Stimulated activated memory B cell treated with anti-CD40 and anti-IgM and Interleukin-4, amounts not matched to agents 10 μg/mL and 1 μg/mL and 100 μg/mL, for 72 hours (primary cell): ENCODE measurements around the gene ZNF653.
A peak's percentile ranks its signal among the peaks of the same experiment; 100 is the strongest.
"Not testable (repeated sequence)": the region's sequence is repeated elsewhere in the genome, so short reads cannot be mapped to it uniquely, and the experiment has no call there.

Experiments used
- ATAC-seq: fragments of 150-1000 bp; cut with Tn5 transposase; 2 replicates; pipeline ENCODE4 v1.10.0; 2021
- H3K27ac Mint-ChIP-seq: one replicate; pipeline ENCODE4 v1.8.0; 2022; ENCODE audit warnings: mild to moderate bottlenecking, mixed read lengths
- H3K27me3 Mint-ChIP-seq: one replicate; pipeline ENCODE4 v1.8.0; 2022; ENCODE audit warnings: mixed read lengths
- H3K36me3 Mint-ChIP-seq: one replicate; pipeline ENCODE4 v1.8.0; 2022; ENCODE audit warnings: mixed read lengths
- H3K4me1 Mint-ChIP-seq: one replicate; pipeline ENCODE4 v1.8.0; 2022; ENCODE audit warnings: mixed read lengths
- H3K4me3 Mint-ChIP-seq: one replicate; pipeline ENCODE4 v1.8.0; 2022; ENCODE audit warnings: mild to moderate bottlenecking, moderate library complexity, mixed read lengths
- H3K9me3 Mint-ChIP-seq: one replicate; pipeline ENCODE4 v1.8.0; 2022; ENCODE audit warnings: mixed read lengths

The ZNF653 gene

GRCh38 chr19:11457115-11457514, 48.5 kb downstream of the ZNF653 start:
- Mint-ChIP-seq H3K36me3 (no peaks in the 10 kb centered on the region), H3K27ac (no peak overlapping the region), H3K9me3 (no peaks in the 10 kb centered on the region), H3K4me3 (no peak overlapping the region), H3K27me3 (peaks cover 43% of the 10 kb centered on the region), H3K4me1 (peaks cover 7% of the 10 kb centered on the region)
- ATAC-seq: no peak

- H3K36me3 Mint-ChIP-seq: no peaks in the 10 kb centered on the region
- no peak overlapping the region for H3K4me3 Mint-ChIP-seq
- no peak overlapping the region for H3K27ac Mint-ChIP-seq
- peaks cover 45% of the 10 kb centered on the region for H3K27me3 Mint-ChIP-seq
- peaks cover 12% of the 10 kb centered on the region for H3K4me1 Mint-ChIP-seq
- no peak for ATAC-seq
- H3K9me3 Mint-ChIP-seq: no peaks in the 10 kb centered on the region
Measured at GRCh38 chr19:11456659-11457058, 49.0 kb downstream of the ZNF653 start.

DNA sequence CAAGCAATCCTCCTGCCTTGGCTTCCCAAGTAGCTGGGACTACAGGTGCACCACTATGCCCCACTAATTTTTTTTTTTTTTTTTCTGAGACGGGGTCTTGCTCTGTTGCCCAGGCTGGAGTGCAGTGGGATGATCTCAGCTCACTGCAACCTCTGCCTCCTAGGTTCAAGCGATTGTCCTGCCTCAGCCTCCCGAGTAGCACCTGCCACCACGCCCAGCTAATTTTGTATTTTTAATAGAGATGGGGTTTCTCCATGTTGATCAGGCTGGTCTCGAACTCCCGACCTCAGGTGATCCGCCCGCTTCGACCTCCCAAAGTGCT, 50.4 kb downstream of the ZNF653 start:
- H3K27ac Mint-ChIP-seq, H3K9me3 Mint-ChIP-seq, ATAC-seq, H3K36me3 Mint-ChIP-seq, H3K4me3 Mint-ChIP-seq: not testable (repeated sequence)
- Mint-ChIP-seq H3K4me1 (peaks cover 19% of the 10 kb centered on the region), H3K27me3 (peaks cover 37% of the 10 kb centered on the region)

DNA sequence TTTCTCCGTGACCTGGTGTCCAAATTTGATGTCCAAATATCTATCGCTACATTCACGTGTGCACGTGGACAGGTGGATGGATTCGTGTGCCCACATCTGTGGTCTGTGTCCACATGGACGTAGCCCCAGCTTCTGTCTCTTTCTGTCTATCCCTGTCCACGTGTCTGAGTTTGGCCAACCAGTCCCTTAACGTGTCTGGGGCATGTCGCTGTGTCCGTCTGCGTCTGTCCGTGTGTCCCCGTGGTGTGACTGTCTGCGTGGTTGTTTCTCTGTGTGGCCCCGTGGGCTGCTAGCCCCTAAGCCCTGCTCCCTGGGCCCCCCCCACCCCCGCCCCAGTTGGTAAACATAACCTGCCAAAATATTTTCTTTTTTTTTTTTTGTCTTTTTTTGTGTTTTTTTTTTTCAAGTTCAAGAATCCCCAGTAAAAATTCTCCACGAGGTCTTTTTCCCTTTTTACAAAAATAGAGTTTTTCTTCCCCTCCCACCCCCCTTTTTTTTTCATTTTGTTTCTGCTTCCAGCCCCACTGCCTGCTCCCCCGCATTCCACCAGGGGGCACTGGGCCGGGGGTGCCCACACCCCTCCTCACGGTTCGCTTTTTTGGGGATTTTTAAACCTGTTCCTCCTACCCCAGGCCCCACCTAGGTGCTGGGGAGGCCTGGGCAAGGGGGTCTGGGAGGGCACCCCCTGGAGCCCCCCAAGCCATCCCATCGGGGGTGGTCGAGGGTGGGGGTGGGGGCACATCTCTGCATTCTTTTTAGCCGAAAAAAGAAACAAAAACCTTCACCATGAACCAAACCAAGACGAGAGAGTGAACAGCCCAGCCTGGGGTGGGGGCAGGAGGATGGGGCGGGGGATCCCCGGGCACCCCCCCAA, 51.9 kb downstream of the ZNF653 start:
- H3K27me3 Mint-ChIP-seq: peaks cover 27% of the 10 kb centered on the region
- H3K27ac Mint-ChIP-seq: no peak overlapping the region
- peak; percentile 9 for ATAC-seq
- H3K9me3 Mint-ChIP-seq: no peaks in the 10 kb centered on the region
- no peak overlapping the region for H3K4me3 Mint-ChIP-seq
- peaks cover 23% of the 10 kb centered on the region for H3K36me3 Mint-ChIP-seq
- peaks cover 19% of the 10 kb centered on the region for H3K4me1 Mint-ChIP-seq

DNA sequence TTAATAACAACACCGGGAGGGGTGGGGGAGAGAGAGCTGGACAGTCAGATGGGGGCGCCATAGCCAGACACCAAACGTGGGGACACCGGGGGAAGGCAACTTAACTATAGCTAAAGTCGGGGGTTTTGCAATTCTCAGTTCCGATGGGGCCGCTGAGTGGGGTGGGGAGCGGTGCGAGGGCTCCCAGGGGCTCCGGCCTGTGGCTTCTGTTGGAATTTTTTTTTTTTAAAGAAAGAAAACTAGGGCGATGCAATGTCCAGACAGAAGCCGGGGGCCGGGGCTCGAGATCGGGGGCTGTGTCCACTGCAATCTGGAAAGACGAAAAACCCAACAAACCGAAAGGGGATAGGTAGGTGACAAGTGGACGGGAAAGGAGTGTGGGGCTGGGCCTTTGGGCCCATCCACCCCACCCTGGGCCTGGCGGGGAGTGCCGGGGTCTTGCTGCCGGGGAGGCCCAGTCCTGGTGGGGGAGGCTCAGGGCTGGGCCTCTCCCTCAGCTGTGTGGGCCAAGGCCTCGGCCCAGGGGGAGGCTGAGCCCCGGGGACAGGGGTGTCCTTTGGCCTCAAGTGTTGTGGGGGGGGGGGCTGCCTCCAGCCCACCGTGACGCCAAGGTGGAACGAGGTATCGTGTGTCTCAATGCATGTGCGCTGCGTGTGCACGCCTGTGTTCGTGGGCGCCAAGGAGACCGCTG, 52.9 kb downstream of the ZNF653 start:
- peaks cover 17% of the 10 kb centered on the region for H3K27me3 Mint-ChIP-seq
- H3K4me3 Mint-ChIP-seq: peak overlapping the region; percentile 44
- H3K9me3 Mint-ChIP-seq: no peaks in the 10 kb centered on the region
- no peak for ATAC-seq
- peaks cover 28% of the 10 kb centered on the region for H3K36me3 Mint-ChIP-seq
- peak overlapping the region; percentile 58 for H3K27ac Mint-ChIP-seq
- H3K4me1 Mint-ChIP-seq: peaks cover 19% of the 10 kb centered on the region

- ATAC-seq: peak; percentile 21
- no peaks in the 10 kb centered on the region for H3K9me3 Mint-ChIP-seq
- H3K36me3 Mint-ChIP-seq: peaks cover 32% of the 10 kb centered on the region
- peak overlapping the region; percentile 58 for H3K27ac Mint-ChIP-seq
- peaks cover 12% of the 10 kb centered on the region for H3K27me3 Mint-ChIP-seq
- peaks cover 19% of the 10 kb centered on the region for H3K4me1 Mint-ChIP-seq
- peak overlapping the region; percentile 44 for H3K4me3 Mint-ChIP-seq
Measured at GRCh38 chr19:11451871-11452619, 53.6 kb downstream of the ZNF653 start.

DNA sequence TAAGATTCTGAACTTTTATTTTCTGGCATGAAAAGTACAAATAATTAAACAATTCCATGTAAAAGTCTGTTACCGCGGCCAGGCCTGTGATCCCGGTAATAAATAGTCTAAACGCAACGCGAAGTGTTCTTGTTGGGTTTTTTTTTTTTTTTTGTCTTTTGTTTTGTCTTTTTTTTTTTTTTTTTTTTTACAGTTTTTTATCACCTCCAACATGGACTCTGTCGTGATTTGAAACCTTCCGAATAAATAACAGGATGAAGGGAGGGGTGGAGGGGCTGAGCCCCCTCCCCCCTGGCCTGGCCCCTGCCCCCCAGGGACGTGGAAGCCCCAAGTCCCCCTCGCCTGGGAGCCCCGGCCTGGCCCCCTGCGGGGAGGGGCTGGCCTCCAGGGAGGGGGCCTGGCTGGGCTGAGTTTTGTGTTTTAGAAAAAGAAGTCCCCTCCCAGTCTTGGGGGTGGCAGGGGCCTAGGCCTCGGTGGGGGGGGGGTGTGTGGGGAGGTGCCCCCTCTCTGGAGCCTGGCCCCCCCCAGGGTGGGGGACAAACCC, 54.2 kb downstream of the ZNF653 start:
- Mint-ChIP-seq H3K27me3 (peaks cover 12% of the 10 kb centered on the region), H3K27ac (no peak overlapping the region), H3K4me3 (no peak overlapping the region), H3K9me3 (no peaks in the 10 kb centered on the region), H3K4me1 (peaks cover 19% of the 10 kb centered on the region), H3K36me3 (peaks cover 39% of the 10 kb centered on the region)
- ATAC-seq: no peak

GRCh38 chr19:11450570-11451326, 54.9 kb downstream of the ZNF653 start:
- peaks cover 42% of the 10 kb centered on the region for H3K36me3 Mint-ChIP-seq
- peaks cover 12% of the 10 kb centered on the region for H3K27me3 Mint-ChIP-seq
- peaks cover 19% of the 10 kb centered on the region for H3K4me1 Mint-ChIP-seq
- no peak for ATAC-seq
- no peak overlapping the region for H3K4me3 Mint-ChIP-seq
- no peaks in the 10 kb centered on the region for H3K9me3 Mint-ChIP-seq
- H3K27ac Mint-ChIP-seq: no peak overlapping the region

DNA sequence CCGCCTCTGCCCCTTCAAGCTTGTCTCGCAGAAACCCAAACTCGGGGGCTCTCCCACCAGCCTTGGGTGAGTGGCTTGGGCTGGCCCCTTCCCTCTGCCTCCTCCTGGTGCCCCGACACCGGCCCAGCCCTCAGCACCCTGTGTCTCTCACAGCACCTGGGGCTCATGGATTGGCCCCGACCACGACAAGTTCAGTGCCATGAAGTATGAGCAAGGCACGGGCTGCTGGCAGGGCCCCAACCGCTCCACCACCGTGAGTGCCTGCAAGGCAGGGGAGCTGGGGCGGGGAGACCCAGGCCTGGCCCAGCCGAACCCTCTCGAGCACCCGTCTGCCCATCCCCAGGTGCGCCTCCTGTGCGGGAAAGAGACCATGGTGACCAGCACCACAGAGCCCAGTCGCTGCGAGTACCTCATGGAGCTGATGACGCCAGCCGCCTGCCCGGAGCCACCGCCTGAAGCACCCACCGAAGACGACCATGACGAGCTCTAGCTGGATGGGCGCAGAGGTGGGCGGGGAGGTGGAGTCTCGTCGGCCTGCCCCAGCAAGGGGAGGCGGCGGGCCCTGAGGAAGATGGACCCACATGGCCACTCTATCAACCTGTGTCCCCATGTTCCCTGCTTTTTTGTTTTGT, 56.6 kb downstream of the ZNF653 start:
- H3K36me3 Mint-ChIP-seq: peaks cover 59% of the 10 kb centered on the region

DNA sequence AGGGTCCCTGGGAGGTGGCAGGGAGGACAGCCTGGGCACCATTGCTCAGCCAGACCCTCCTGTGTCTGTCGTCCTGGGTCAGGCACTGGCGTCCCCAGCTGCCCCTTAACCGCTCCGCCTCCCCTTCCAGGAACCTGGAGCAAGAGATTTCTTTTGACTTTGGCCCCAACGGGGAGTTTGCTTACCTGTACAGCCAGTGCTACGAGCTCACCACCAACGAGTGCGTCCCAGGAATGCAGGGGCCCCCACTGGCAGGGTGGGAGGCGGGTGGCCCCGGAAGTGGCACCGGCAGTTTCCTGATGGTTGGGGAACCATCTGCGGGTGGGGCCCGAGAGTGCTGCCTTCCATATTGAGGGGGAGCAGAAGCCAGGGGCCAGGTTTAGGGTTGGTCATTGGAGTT, 57.2 kb downstream of the ZNF653 start:
- H3K27ac Mint-ChIP-seq: no peak overlapping the region
- no peak for ATAC-seq
- peaks cover 32% of the 10 kb centered on the region for H3K4me1 Mint-ChIP-seq
- H3K36me3 Mint-ChIP-seq: peaks cover 62% of the 10 kb centered on the region
- peaks cover 12% of the 10 kb centered on the region for H3K27me3 Mint-ChIP-seq
- no peak overlapping the region for H3K4me3 Mint-ChIP-seq
- no peaks in the 10 kb centered on the region for H3K9me3 Mint-ChIP-seq

More for the DNA sequence above, 56.6 kb downstream of the ZNF653 start:
- no peak for ATAC-seq
- H3K27me3 Mint-ChIP-seq: peaks cover 12% of the 10 kb centered on the region
- H3K9me3 Mint-ChIP-seq: no peaks in the 10 kb centered on the region
- peaks cover 30% of the 10 kb centered on the region for H3K4me1 Mint-ChIP-seq
- H3K4me3 Mint-ChIP-seq: no peak overlapping the region
- H3K27ac Mint-ChIP-seq: no peak overlapping the region

- H3K27me3 Mint-ChIP-seq: peaks cover 7% of the 10 kb centered on the region
- ATAC-seq: no peak
- H3K4me3 Mint-ChIP-seq: no peak overlapping the region
- H3K27ac Mint-ChIP-seq: no peak overlapping the region
- H3K9me3 Mint-ChIP-seq: no peaks in the 10 kb centered on the region
- peaks cover 62% of the 10 kb centered on the region for H3K36me3 Mint-ChIP-seq
- peaks cover 30% of the 10 kb centered on the region for H3K4me1 Mint-ChIP-seq
Measured at GRCh38 chr19:11447347-11448262, 58.0 kb downstream of the ZNF653 start.

GRCh38 chr19:11446652-11447301, 58.9 kb downstream of the ZNF653 start:
- H3K27ac Mint-ChIP-seq: no peak overlapping the region
- no peaks in the 10 kb centered on the region for H3K27me3 Mint-ChIP-seq
- H3K4me3 Mint-ChIP-seq: no peak overlapping the region
- no peak for ATAC-seq
- peaks cover 69% of the 10 kb centered on the region for H3K36me3 Mint-ChIP-seq
- peaks cover 28% of the 10 kb centered on the region for H3K4me1 Mint-ChIP-seq
- H3K9me3 Mint-ChIP-seq: no peaks in the 10 kb centered on the region

DNA sequence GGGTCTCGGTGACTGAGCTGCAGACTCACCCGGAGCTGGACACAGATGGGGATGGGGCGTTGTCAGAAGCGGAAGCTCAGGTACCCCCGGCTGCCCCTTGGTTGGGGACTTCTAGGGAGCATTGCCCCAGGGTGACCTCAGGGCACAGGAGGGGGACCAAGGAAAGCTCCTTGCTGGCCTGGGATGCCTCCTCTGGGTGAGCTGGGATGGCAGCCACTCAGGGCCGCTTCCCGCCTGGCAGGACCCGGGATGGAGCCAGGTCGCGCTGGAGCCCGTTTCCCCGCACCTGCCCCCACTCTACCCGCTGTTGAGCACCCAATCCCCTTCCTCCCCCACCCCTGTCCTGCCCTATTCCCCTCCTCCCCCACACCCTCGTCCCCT, 59.4 kb downstream of the ZNF653 start:
- no peaks in the 10 kb centered on the region for H3K27me3 Mint-ChIP-seq
- no peak for ATAC-seq
- no peak overlapping the region for H3K4me3 Mint-ChIP-seq
- H3K4me1 Mint-ChIP-seq: peaks cover 30% of the 10 kb centered on the region
- peaks cover 74% of the 10 kb centered on the region for H3K36me3 Mint-ChIP-seq
- no peak overlapping the region for H3K27ac Mint-ChIP-seq
- no peaks in the 10 kb centered on the region for H3K9me3 Mint-ChIP-seq
